A673 (cell line): ENCODE results near the gene ASB15.
"Not testable (repeated sequence)": the region's sequence is repeated elsewhere in the genome, so short reads cannot be mapped to it uniquely, and the experiment has no call there.

Experiments used
- EZH2 ChIP-seq: fragments of 200-600 bp; sonication (generic); IDR thresholded peaks from 2 replicates; pipeline ENCODE4 v1.6.1; 2017; ENCODE audit warnings: borderline replicate concordance, low read depth, mild to moderate bottlenecking, mixed read lengths, antibody characterized with exemption, low read length; ENCODE audit not compliant: poor library complexity, severe bottlenecking
- TF ChIP-seq, protein P1 (sequence below): fragments of 300-800, 200-600 bp; sonication (generic); conservative IDR thresholded peaks from 2 replicates; pipeline ENCODE4 v1.5.1; 2017; ENCODE audit warnings: low read depth, mild to moderate bottlenecking, antibody characterized with exemption, low read length, moderate library complexity, mixed read lengths

DNA sequence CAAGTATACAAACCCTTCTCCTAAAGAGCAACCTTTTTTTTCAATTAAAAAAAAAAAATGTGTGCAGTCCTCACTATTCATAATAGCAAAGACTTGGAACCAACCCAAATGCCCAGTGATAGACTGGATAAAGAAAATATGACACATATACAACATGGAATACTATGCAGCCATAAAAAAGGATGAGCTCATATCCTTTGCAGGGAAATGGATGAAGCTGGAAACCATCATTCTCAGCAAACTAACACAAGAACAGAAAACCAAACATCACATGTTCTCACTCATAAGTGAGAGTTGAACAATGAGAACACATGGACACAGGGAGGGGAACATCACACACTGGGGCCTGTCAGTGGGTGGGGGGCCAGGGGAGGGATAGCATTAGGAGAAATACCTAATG, 49.5 kb upstream of the ASB15 start:
- TF ChIP-seq, protein P1, sequence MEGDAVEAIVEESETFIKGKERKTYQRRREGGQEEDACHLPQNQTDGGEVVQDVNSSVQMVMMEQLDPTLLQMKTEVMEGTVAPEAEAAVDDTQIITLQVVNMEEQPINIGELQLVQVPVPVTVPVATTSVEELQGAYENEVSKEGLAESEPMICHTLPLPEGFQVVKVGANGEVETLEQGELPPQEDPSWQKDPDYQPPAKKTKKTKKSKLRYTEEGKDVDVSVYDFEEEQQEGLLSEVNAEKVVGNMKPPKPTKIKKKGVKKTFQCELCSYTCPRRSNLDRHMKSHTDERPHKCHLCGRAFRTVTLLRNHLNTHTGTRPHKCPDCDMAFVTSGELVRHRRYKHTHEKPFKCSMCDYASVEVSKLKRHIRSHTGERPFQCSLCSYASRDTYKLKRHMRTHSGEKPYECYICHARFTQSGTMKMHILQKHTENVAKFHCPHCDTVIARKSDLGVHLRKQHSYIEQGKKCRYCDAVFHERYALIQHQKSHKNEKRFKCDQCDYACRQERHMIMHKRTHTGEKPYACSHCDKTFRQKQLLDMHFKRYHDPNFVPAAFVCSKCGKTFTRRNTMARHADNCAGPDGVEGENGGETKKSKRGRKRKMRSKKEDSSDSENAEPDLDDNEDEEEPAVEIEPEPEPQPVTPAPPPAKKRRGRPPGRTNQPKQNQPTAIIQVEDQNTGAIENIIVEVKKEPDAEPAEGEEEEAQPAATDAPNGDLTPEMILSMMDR = not testable (repeated sequence)
- not testable (repeated sequence) for TF ChIP-seq EZH2
